ENCODE measurements around the gene ARID5B. TPM values are rescaled to one million over a fixed set of nuclear protein-coding genes. Genes with fewer than 3 reads are reported as not detected.

The ARID5B gene
- polyA plus RNA-seq, 1 of the 3 experiments (the other 2 are of a cell fraction): 10.9 TPM

DNA sequence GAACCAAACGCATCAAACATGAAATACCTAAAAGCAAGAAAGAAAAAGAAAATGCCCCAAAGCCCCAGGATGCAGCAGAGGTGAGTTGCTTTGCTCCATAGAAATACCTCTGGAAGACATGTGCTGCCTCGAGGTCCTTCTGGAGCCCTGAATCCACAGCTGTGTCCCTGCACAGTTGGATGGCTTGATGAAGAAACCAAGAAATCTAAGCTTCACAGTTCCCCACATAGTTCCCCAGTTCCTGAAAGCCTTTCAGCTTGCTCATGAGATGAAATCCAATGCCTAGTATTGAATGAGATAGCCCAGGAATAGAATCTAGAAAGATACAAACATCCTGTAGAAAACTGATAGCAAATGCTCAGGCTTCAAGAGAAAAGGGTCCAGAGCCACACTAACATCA is 184.3 kb downstream of the ARID5B start:
- H3K36me3 ChIP-seq (replicated peaks in 1 of 2; ENCODE audit: control insufficient read depth in 1 of 2, insufficient read depth in 2 of 2, low read length in 1 of 2): peaks cover 37 to 47% of the 10 kb centered on the region in 2 experiments
- CTCF ChIA-PET: no interaction called here

DNA sequence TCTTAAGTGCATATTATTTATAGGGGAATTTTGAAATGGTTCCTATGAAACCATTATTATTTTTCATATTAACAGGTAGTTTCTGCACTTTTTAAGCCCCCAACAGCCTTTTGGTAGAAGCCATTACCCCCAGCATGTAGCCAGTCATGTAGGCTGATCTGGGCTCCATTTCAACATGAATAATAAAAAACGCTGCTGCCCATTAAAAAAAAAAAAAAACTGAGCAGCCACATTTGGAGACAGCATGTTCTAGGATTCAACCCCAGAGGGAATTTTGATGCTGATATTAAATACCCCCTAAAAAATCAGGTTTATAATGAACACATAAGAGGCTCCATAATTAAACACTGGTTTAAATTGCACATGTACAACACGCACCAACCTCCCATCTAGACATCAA is 185.8 kb downstream of the ARID5B start:
- H3K79me2 ChIP-seq (ENCODE audit: insufficient read depth): peaks cover 48% of the 10 kb centered on the region
- no peak overlapping the region for H2AFZ ChIP-seq (ENCODE audit: low read depth)
- H3K36me3 ChIP-seq (replicated peaks in 1 of 2; ENCODE audit: control insufficient read depth in 1 of 2, insufficient read depth in 2 of 2, low read length in 1 of 2): peaks cover 52 to 60% of the 10 kb centered on the region in 2 experiments
- no peaks in the 10 kb centered on the region for H3K27me3 ChIP-seq (ENCODE audit: insufficient read depth)
- H3K9me3 ChIP-seq: no peaks in the 10 kb centered on the region
- H3K9me2 ChIP-seq: no peaks in the 10 kb centered on the region
- no peak overlapping the region for H3K4me3 ChIP-seq (ENCODE audit: low read depth in 2 of 2, low read length in 1 of 2)
- TF ChIP-seq, protein P1, sequence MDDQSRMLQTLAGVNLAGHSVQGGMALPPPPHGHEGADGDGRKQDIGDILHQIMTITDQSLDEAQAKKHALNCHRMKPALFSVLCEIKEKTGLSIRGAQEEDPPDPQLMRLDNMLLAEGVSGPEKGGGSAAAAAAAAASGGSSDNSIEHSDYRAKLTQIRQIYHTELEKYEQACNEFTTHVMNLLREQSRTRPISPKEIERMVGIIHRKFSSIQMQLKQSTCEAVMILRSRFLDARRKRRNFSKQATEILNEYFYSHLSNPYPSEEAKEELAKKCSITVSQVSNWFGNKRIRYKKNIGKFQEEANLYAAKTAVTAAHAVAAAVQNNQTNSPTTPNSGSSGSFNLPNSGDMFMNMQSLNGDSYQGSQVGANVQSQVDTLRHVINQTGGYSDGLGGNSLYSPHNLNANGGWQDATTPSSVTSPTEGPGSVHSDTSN (IDR thresholded peaks at IDR 0.05): no peak
- no peak for TF ChIP-seq GABPA (IDR thresholded peaks at IDR 0.05; ENCODE audit: low read depth)
- TF ChIP-seq, protein P2, sequence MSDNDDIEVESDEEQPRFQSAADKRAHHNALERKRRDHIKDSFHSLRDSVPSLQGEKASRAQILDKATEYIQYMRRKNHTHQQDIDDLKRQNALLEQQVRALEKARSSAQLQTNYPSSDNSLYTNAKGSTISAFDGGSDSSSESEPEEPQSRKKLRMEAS (IDR thresholded peaks at IDR 0.05; ENCODE audit: low read depth): no peak
- TF ChIP-seq RXRA (IDR thresholded peaks at IDR 0.05; ENCODE audit: borderline replicate concordance, low read depth): no peak
- no peak for TF ChIP-seq RCOR1 (IDR thresholded peaks at IDR 0.05; ENCODE audit: low read length)
- TF ChIP-seq MXI1 (IDR thresholded peaks at IDR 0.05; ENCODE audit: low read depth, low read length): no peak
- TF ChIP-seq JUND (IDR thresholded peaks at IDR 0.05): no peak
- TF ChIP-seq SIN3A (IDR thresholded peaks at IDR 0.05; ENCODE audit: borderline replicate concordance, low read depth, low read length): no peak
- TF ChIP-seq, protein P3, sequence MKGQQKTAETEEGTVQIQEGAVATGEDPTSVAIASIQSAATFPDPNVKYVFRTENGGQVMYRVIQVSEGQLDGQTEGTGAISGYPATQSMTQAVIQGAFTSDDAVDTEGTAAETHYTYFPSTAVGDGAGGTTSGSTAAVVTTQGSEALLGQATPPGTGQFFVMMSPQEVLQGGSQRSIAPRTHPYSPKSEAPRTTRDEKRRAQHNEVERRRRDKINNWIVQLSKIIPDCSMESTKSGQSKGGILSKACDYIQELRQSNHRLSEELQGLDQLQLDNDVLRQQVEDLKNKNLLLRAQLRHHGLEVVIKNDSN (IDR thresholded peaks at IDR 0.05; ENCODE audit: borderline replicate concordance, low read depth): no peak
- TF ChIP-seq TCF12 (IDR thresholded peaks at IDR 0.05): no peak
- no peak for TF ChIP-seq MEF2A (IDR thresholded peaks at IDR 0.05; ENCODE audit: borderline replicate concordance, low read depth)
- TF ChIP-seq, protein P4, sequence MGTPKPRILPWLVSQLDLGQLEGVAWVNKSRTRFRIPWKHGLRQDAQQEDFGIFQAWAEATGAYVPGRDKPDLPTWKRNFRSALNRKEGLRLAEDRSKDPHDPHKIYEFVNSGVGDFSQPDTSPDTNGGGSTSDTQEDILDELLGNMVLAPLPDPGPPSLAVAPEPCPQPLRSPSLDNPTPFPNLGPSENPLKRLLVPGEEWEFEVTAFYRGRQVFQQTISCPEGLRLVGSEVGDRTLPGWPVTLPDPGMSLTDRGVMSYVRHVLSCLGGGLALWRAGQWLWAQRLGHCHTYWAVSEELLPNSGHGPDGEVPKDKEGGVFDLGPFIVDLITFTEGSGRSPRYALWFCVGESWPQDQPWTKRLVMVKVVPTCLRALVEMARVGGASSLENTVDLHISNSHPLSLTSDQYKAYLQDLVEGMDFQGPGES (IDR thresholded peaks at IDR 0.05; ENCODE audit: low read depth, low read length): no peak
- TF ChIP-seq YY1 (IDR thresholded peaks at IDR 0.05; ENCODE audit: low read depth): no peak
- no peak for TF ChIP-seq CHD2 (IDR thresholded peaks at IDR 0.05; ENCODE audit: low read length, partially characterized antibody)
- no peak for TF ChIP-seq ELF1 (IDR thresholded peaks at IDR 0.05)
- no peak for TF ChIP-seq RAD21 (IDR thresholded peaks at IDR 0.05; ENCODE audit: low read length)
- TF ChIP-seq, protein P5, sequence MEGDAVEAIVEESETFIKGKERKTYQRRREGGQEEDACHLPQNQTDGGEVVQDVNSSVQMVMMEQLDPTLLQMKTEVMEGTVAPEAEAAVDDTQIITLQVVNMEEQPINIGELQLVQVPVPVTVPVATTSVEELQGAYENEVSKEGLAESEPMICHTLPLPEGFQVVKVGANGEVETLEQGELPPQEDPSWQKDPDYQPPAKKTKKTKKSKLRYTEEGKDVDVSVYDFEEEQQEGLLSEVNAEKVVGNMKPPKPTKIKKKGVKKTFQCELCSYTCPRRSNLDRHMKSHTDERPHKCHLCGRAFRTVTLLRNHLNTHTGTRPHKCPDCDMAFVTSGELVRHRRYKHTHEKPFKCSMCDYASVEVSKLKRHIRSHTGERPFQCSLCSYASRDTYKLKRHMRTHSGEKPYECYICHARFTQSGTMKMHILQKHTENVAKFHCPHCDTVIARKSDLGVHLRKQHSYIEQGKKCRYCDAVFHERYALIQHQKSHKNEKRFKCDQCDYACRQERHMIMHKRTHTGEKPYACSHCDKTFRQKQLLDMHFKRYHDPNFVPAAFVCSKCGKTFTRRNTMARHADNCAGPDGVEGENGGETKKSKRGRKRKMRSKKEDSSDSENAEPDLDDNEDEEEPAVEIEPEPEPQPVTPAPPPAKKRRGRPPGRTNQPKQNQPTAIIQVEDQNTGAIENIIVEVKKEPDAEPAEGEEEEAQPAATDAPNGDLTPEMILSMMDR (IDR thresholded peaks at IDR 0.05): no peak
- TF ChIP-seq FOSL2 (IDR thresholded peaks at IDR 0.05; ENCODE audit: borderline replicate concordance, low read depth): no peak
- no peak for TF ChIP-seq RFX5 (IDR thresholded peaks at IDR 0.05; ENCODE audit: low read length)
- H3K9ac ChIP-seq: no peak overlapping the region
- no peak for DNase-seq
- H3K27ac ChIP-seq (ENCODE audit: low read depth in 2 of 2, low read length in 1 of 2): no peak overlapping the region
- ChIA-PET POLR2A (no interaction called here), CTCF (interaction anchor here (1.1 to 1.4 kb wide), 2 partner anchors 12 to 156 kb away, joined by 3 read pairs; no protein-coding TSS in a partner anchor)
- peaks cover 35% of the 10 kb centered on the region for H3F3A ChIP-seq (replicated peaks; ENCODE audit: insufficient read depth)
- no peaks in the 10 kb centered on the region for H4K20me1 ChIP-seq (ENCODE audit: insufficient read depth)
- no peak overlapping the region for H3K4me2 ChIP-seq
- H3K4me1 ChIP-seq (ENCODE audit: control insufficient read depth in 1 of 2, insufficient read depth in 2 of 2, low read depth in 1 of 2, low read length in 1 of 2): peaks cover 21 to 25% of the 10 kb centered on the region in 2 experiments
- 88% methylated on average over 2 of the region's 2 CpGs for WGBS (ENCODE audit: low lambda C conversion rate)

More for the DNA sequence above, 184.3 kb downstream of the ARID5B start:
- Histone ChIP-seq H3K79me2 (ENCODE audit: insufficient read depth) (peaks cover 50% of the 10 kb centered on the region), H3K4me1 (ENCODE audit: control insufficient read depth in 1 of 2, insufficient read depth in 2 of 2, low read depth in 1 of 2, low read length in 1 of 2) (peaks cover 36 to 40% of the 10 kb centered on the region in 2 experiments), H3K9ac (no peak overlapping the region), H3K4me3 (ENCODE audit: low read depth in 2 of 2, low read length in 1 of 2) (no peak overlapping the region), H3K27ac (ENCODE audit: low read depth in 2 of 2, low read length in 1 of 2) (peak overlapping the region in 1 of 2 experiments; percentile 97; a peak in 2 of 4 replicates), H3K4me2 (no peak overlapping the region), H3K9me2 (no peaks in the 10 kb centered on the region), H4K20me1 (ENCODE audit: insufficient read depth) (no peaks in the 10 kb centered on the region), H3K27me3 (ENCODE audit: insufficient read depth) (no peaks in the 10 kb centered on the region), H3F3A (replicated peaks; ENCODE audit: insufficient read depth) (peaks cover 50% of the 10 kb centered on the region), H2AFZ (ENCODE audit: low read depth) (no peak overlapping the region), H3K9me3 (no peaks in the 10 kb centered on the region)
- 94% methylated on average over 2 of the region's 2 CpGs for WGBS (ENCODE audit: low lambda C conversion rate)
- no peak for DNase-seq
- TF ChIP-seq, protein P4 (IDR thresholded peaks at IDR 0.05; ENCODE audit: low read depth, low read length): no peak
- TF ChIP-seq RXRA (IDR thresholded peaks at IDR 0.05; ENCODE audit: borderline replicate concordance, low read depth): no peak
- no peak for TF ChIP-seq TAF1 (IDR thresholded peaks at IDR 0.05; ENCODE audit: borderline replicate concordance, low read depth, low read length)
- TF ChIP-seq FOSL2 (IDR thresholded peaks at IDR 0.05; ENCODE audit: borderline replicate concordance, low read depth): no peak
- TF ChIP-seq MEF2A (IDR thresholded peaks at IDR 0.05; ENCODE audit: borderline replicate concordance, low read depth): no peak
- no peak for TF ChIP-seq SMC3 (IDR thresholded peaks at IDR 0.05; ENCODE audit: low read depth, low read length)
- TF ChIP-seq EP300 (IDR thresholded peaks at IDR 0.05; ENCODE audit: borderline replicate concordance in 1 of 2, low read depth in 1 of 2, low read length in 1 of 2): no peak
- POLR2A ChIA-PET: no interaction called here
